Measurements from ENCODE around the gene NDUFB8. TPM values are rescaled to one million over a fixed set of nuclear protein-coding genes. Genes with fewer than 3 reads are reported as not detected.

The NDUFB8 gene
- total RNA-seq, 1 donor from 2014 or later: 339 TPM

DNA sequence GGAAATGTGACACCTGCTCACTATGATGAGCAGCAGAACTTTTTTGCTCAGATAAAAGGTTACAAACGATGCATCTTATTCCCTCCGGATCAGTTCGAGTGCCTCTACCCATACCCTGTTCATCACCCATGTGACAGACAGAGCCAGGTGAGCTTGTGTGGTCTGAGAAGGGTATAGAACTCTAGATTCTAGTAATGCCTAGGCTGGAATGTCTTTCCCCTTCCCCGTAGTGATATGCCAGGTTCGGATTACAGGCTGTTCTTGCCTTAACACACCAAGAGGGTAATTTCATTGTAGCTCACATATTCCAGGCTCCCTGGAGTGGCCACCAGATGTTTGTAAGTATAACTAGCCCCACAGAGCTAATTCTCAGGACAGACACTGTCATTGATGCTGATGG lies 15.3 kb upstream of the NDUFB8 start:
- intact Hi-C loops (cut with micrococcal nuclease): no loop called here

DNA sequence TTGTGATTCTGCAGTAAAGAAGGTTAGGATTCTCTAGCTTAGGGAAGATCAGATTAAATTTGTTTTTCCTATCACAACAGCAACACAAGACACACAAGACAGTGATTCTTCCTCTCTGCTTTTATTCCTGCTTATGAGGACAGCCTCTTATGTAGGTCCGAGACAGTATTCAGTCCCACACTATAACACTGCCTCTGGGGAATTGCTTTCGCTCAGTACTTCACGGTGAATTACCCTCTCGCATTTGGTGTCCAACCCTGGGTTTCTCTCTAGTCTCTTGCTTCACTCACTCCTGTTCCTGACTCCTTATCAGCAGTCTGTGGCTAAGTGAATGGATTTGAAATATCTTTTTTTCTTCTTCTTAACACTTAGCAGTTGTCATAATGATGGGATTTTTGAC lies 7.8 kb upstream of the NDUFB8 start:
- intact Hi-C loops (cut with micrococcal nuclease): loop anchor here (5.0 to 10.0 kb wide), 4 partner anchors 460 to 915 kb away; partner anchors contain the start of genes COX15, CUTC, KAZALD1 and LZTS2

DNA sequence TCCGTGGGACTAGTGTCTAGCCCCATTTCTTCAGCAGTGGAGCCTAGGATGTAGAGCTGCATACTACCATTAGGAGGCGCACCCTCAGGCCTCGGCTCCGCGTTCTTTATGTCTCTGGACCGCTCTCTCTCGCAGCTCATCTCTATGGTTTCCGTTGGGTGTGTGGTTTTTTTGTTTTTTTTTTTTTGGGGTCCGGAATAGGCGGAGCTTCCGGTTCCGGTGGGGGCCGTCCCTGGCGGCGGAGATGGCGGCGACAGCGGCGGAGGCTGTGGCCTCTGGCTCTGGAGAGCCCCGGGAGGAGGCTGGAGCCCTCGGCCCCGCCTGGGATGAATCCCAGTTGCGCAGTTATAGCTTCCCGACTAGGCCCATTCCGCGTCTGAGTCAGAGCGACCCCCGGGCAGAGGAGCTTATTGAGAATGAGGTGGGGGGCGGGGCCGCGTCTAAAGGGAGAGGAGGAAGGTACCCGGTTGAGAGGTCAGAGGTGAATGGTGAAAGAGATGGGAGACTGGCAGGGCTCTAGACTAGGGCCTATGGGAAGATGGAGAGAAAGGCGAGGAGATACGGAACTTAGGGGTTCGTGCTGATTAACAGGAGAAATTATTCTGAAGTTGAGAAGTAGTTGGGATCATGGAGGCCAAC lies 6.2 kb upstream of the NDUFB8 start, which contains the start of gene HIF1AN:
HIF1AN (plus strand) TSS at position 229 of the 639 bp plus-strand sequence; CDS start at position 245, 16 bp downstream.
- intact Hi-C loops (cut with micrococcal nuclease): loop anchor here (1.0 to 10.0 kb wide), 10 partner anchors 18 to 914 kb away; partner anchors contain the start of genes BLOC1S2, BTRC, COX15 and CUTC

DNA sequence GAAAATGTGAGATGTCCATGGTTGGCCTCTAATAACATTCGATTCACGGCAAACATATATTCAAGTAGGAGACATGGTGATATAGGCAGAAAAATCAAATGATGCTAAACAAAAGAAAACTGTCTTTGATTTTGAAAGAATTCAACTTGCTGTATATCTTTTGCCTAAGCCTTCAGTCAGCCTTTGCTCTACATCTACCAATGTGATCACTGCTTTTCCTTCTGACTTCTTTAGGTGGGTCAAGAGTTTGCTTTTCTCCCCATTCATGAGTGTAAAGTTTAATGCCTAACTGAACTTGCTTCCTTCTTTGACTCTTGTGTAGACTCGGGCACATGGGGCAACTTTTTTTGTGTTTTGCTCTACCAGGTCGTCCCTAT lies 5.7 kb upstream of the NDUFB8 start:
- intact Hi-C loops (cut with micrococcal nuclease): loop anchor here (1.0 to 10.0 kb wide), 10 partner anchors 17 to 913 kb away; partner anchors contain the start of genes BLOC1S2, BTRC, COX15 and CUTC

DNA sequence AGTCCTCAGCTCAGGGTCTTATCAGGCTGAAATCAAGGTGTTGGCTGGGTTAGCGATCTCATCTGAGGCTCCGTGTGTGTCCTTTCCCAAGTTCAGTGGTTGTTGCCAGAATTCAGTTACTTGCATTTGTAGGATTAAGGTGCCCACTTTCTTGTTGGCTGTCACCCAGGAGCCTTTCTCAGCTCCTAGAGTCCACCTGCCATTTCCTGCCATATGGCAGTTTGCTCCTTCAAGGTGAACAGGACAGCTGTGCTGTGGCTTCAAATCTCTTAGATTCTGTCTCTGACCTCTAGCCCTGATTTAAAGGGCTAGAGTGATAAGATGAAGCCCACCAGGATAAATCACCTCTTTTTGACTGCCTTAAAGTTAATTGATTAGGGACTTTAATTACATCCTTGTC lies 5.1 kb upstream of the NDUFB8 start:
- intact Hi-C loops (cut with micrococcal nuclease): loop anchor here (1.0 to 10.0 kb wide), 11 partner anchors 16 to 1968 kb away; partner anchors contain the start of genes ACTR1A, BLOC1S2, BTRC and COX15

DNA sequence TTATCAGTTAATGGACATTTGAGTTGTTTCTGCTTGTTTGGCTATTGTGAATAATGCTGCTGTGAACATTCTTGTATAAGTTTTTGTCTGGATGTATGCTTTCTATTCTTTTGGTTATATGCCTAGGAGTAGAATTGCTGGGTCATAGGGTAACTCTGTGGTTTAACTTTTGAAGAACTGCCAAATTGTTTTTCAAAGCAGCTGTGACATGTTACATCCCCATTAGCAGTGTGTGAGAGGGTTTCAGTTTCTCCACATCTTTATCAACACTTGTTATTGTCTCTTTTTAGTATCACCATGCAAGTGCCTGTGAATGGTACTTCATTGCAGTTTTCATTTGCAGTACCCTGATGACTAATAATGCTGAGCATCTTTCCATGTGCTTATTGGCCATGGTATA lies 2.1 kb upstream of the NDUFB8 start:
- intact Hi-C loops (cut with micrococcal nuclease): loop anchor here (5.0 to 10.0 kb wide), 2 partner anchors 533 to 1971 kb away; partner anchors contain the start of genes ACTR1A, KAZALD1 and SUFU

DNA sequence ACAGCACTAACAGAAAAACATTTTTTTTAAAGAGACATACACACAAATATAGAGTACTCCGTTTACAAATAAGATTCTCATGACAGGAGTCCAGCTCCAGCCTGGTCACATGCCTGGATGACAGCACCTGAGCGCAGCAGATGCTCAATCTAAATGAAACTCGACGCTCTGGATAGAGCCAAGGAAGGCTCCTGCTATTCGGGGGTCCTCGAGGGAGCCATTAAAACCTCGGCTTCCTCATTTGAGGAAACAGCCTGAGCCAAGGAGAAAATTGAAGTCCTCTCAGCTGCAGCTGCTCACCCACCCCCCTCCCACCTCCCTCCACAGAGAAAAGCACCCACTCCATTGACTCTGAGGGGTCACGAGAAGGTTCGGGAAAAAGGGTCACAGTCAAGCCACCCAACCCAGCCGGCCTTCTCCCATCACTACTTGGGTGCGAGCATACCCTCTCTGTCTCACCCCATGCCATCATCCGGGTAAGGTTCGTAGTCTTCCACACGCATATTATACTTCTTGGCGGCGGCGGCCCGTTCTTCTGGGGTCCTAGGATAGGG lies 673 bp downstream of the NDUFB8 start:
- intact Hi-C loops (cut with micrococcal nuclease): loop anchor here (1.0 to 2.0 kb wide), 5 partner anchors 18 to 342 kb away; partner anchors contain the start of genes BLOC1S2, ERLIN1 and SCD

DNA sequence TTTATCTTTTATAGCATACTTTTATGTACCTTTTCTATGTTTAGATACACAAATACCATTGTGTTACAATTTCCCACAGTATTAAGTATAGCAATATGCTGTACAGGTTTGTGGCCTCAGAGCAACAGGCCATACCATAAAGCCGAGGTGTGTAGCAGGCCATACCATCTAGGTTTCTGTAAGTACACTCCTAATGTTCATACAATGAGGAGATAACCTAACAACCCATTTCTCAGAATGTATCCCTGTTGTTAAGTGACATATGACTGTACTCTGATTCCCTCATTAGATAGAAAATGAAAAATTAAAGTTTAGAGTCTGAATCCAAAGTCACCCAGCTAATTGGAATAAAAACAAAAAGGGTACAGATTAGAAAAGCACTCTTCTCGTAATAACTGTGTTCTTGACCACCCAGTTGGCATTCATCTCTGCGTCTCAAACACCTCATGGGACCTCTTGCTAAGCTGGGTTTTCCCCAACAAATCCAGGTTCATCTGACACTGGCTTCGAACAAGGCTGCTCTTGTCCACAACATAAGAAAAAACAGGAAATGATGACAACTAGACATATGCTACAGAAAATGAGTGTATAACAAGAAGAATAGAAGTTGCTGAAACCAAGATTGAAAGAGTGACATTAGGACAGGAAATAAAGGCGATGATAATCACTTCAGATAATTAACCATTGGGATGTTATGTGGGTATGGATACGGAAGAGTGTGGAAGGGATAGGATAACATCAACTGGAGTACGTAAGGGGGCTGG lies 1.4 kb downstream of the NDUFB8 start:
- intact Hi-C loops (cut with micrococcal nuclease): loop anchor here (1.0 to 2.0 kb wide), 4 partner anchors 17 to 342 kb away; partner anchors contain the start of genes ERLIN1 and SCD

DNA sequence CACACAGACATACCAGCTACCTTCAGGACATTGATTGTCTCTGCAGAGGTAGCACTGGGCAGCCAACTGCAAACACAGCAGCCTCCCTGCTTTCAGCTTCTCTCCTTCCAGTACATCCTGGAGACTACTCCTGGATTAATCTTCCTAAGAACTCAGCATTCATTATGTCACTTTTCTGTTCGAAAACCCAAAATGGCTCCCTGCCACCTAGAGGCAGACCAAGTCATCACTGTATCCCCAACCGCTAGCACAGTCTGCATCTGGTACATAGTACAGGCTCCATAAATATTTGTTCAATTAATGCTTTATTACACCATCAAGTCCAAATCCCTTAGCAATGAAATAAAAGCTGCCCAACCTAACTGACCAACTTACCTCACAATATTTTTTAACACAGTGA lies 5.0 kb downstream of the NDUFB8 start:
- intact Hi-C loops (cut with micrococcal nuclease): no loop called here

DNA sequence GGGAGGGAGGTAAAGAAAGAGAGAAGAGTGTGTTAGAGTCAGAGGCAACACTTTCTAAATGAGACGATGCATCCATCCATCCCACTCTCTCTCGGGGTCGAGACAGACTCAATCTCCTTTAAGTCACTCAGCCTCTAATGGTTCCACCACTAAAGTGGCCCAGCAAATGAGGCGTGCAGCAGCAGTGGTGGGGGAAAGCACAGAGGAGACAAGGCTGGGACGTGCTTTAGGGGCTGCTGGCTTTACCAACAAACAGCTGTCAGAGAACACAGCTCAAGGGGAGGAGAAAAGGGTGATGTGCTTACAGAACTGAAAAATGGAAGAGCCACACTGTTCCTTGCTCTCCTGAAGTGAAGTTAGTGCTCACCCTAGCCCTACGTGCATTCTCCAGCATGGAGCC lies 5.5 kb downstream of the NDUFB8 start:
- intact Hi-C loops (cut with micrococcal nuclease): no loop called here

DNA sequence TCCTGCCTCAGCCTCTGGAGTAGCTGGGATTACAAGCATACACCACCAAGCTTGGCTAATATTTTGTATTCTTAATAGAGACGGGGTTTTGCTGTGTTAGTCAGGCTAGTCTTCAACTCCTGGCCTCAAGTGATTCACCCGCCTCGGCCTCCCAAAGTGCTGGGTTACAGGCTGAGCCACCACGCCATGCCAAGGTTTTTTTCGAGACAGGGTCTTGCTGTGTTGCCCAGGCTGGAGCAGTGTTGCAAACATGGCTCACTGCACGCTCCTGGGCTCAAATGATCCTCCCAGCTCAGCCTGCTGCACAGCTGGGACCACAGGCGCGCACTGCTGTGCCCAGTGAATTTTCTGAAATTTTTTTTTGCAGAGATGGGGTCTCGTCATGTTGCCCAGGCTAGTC lies 6.7 kb downstream of the NDUFB8 start:
- intact Hi-C loops (cut with micrococcal nuclease): no loop called here

DNA sequence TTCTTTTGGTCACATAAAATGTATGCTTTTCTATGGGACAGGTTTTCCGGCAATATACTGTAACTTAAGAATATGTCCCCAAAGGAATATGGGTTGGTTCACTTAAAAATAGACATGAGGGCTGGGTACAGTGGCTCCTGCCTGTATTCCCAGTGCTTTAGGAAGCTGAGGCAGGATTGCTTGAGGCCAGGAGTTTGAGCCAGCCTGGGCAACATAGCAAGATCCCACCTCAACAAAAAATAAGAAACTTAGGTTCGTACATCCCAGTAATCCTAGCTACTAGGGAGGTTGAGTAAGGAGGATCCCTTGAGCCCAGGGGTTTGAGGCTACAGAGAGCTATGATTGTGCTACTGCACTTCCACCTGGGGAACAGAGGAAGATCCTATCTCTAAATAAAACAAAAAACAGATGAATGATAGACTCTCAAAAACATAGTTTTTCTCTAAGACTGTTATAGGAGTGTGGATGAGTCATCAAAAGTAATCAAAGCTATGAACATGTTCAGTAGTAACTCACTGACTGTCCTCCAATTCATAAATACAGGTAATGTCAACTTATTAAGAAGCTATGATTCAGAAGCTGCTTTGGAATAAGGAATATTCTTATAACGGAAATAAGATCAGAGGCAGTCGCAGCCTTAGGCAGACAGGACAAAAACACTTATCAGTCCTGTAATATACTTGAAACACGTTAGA lies 7.4 kb downstream of the NDUFB8 start:
- intact Hi-C loops (cut with micrococcal nuclease): no loop called here

DNA sequence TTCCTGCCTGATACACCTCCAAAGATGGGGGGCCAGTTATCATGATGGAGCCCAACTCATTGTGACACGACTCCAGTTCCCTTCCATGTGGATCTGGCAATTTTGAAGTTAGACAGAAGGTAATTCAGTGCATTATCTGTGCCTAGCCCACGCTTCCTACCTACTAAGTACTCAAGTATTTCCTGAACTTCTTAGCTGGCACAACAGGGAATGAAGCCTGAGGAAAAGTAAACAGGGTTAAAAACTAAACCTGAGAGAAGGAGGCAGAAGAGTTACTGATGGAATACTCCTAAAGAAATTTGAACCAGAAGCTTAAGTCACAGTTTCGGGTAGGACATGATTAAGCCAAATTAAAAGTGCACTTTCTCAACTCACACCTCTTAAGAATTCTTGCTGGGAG lies 8.9 kb downstream of the NDUFB8 start:
- intact Hi-C loops (cut with micrococcal nuclease): no loop called here

DNA sequence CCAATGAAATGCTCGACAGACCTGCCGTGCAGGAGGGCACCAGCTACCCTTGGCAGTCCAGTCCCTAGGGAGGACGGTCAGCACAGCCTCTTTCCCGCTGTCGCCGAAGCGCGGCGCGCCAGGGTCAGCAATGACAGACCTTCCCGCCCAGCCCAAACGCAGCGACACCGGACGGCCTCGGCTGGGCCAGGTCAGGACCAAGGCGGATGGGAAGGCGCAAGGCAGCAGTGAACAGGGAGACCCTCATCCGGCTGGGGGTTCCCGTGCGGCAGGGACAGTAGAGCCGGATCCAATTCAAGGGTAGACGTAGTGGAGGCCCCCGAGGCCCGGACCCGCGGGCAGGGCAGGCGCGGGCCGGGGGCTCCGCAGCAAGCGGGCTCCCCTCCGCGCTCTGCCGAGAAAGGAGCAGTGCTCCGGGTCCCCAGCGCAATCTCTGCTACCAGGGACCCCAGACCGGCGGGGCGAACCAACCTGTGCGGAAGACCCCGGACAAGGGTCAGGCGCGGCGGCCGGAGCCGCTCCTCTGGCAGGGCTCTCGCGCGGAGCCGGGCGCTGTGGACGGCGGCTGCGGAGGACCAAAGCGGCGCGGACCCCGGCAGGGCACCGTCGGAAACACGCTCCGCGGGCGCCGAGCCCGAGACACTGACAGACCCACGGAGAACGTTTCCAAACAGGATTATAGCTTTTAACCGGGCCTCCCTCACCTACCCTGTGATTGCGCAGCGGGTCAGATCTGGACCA lies 10.2 kb downstream of the NDUFB8 start, which contains the start of gene SEC31B:
SEC31B (minus strand) TSS at position 551 of the 741 bp plus-strand sequence. CDS start 2,909 bp downstream, outside the sequence.
- intact Hi-C loops (cut with micrococcal nuclease): no loop called here

DNA sequence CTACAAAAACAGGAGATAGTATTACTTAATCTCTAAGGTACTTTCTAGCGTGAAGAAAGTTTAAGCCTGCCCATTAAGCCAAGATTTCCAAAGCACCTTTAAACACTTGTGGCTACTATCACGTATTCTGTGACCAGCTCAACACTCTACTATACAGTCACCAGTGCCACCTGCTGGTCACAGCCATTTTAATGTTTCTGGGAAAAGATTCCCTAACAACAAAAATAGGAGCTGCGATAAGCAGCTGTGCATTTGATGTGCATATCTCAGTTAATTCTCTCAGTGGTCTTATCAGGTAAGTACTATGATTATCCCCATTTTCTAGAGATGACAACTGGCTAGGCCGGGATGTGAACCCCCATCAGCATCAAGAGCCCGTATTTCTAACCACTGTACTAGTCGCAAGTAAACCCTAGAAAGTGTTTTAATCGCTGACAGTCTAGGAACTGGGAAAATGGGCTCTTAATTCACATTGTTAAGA lies 10.9 kb downstream of the NDUFB8 start:
- intact Hi-C loops (cut with micrococcal nuclease): loop anchor here (1.0 kb wide), 6 partner anchors 10 to 180 kb away; partner anchors contain the start of gene HIF1AN

DNA sequence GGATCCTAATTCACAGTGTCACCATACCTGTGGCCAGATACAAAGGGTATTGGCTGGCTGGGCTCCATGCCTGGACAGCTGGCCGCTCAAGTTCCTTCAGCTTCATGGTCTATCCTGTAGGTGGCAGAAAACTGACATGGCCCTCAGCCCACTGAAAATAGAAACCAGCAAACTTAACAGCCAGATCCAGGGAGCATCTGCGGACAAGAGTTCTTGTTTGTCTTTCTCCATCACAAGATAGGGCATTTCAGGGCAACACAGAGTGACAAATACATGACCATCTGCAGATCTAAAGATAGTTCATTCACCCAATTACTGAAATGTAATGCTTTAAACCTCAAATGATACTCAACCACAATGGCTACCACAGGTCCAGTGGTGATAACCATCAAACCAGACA lies 12.8 kb downstream of the NDUFB8 start:
- intact Hi-C loops (cut with micrococcal nuclease): no loop called here

DNA sequence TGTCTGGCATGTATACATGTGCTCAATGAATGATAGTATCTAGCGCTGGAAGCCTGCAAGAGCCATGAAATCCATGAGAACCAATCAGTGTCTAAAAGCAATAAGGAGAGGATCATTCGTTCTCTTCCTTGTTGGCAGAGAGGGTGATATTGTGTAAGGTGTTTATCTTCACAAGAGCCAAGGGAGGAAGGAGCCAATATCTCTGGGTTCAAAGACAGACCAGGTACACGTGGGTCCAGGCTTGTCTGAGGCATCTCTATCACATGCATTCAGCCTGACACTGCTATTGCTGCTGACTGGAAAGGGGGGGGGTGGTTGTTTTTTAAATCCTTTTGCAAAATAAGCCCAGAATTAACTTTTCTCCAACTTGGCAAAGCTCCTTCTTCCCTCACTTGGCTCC lies 14.1 kb downstream of the NDUFB8 start:
- intact Hi-C loops (cut with micrococcal nuclease): no loop called here

DNA sequence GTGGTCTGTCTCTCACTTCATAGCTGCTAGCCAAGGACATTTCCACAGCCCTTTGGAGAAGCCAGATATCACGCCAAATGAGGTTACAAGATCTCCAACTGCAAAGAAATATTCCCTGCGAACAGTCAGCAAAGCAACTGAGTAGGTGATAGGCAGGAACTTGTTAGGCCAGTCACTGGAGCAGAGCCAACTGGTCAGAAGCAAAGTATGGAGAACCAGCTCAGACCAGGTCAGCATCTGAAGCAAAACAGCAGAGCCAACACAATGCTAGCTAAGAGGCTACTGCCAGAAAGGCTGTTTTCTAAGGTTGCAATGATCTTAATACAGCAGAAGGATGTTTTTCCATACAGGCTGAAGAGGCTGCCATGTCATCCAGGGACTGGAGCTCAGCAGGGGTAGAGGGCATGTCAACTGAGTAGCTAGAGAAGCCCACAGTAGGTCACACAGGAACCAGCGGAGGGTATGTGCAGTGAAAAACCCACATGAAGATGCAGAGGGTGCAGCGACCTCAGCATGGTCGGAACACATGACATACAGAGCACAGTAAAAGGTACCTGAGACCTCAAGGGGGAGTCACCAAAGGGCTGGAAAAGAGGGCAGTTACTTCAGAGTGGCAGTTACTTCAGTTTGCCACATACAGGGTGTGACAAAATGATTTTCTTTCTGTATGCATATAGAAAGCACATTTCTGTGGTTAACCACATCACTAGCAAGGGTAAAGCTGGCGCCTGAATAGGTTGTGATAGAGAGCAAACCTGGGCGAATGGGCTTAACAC lies 18.9 kb downstream of the NDUFB8 start:
- intact Hi-C loops (cut with micrococcal nuclease): loop anchor here (1.0 kb wide), 4 partner anchors 18 to 163 kb away; partner anchors contain the start of genes HIF1AN and SCD

DNA sequence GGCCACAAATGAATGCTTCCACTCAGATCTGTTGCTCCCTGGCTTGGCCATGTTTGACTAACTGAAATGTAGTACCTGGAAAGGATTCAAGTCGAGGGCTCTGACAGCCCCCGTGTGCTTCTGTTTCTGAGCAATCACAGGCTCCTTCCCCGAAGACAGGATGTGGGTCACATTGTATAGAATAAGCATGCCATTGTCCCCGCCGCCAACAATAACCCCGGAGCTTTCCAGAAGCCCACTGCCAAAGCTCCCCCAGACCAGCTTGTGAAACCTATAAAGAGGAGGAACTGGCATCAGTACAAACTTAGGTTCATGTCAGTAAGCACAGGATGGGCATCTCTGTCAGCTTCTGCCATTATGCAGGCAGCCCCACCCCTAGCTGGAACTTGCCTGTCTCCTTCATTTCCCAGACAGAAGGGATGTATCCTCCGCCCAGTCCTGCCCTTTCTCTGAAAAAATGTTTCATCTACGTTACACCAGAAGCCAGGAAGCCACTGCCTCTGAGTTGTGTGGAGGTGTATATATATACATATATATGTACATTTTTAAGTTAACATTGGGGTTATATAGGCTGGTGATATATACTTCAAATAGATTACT lies 20.3 kb downstream of the NDUFB8 start:
- intact Hi-C loops (cut with micrococcal nuclease): loop anchor here (2.0 to 5.0 kb wide), 4 partner anchors 53 to 662 kb away; partner anchors contain the start of gene ERLIN1
